C4-2B (cell line): ENCODE measurements around the gene ABAT.
"Not testable (repeated sequence)": the region's sequence is repeated elsewhere in the genome, so short reads cannot be mapped to it uniquely, and the experiment has no call there.

Experiments used
- H3K27ac ChIP-seq: fragments of 450-650 bp; 2 replicates; pipeline ENCODE4 v1.5.1; 2017
- ZFX ChIP-seq: fragments of 450-650 bp; IDR thresholded peaks from 2 replicates; pipeline ENCODE4 v1.6.1; 2017
- TF ChIP-seq, protein P1 (sequence below): fragments of 450-650 bp; conservative IDR thresholded peaks from 2 replicates; pipeline ENCODE4 v1.5.1; 2017; ENCODE audit warnings: mild to moderate bottlenecking

Gene ABAT

GRCh38 chr16:8785408-8785807 is 111.0 kb downstream of the ABAT start:
- H3K27ac ChIP-seq, result no peak overlapping the region
- no peak for TF ChIP-seq ZFX
- TF ChIP-seq, protein P1, sequence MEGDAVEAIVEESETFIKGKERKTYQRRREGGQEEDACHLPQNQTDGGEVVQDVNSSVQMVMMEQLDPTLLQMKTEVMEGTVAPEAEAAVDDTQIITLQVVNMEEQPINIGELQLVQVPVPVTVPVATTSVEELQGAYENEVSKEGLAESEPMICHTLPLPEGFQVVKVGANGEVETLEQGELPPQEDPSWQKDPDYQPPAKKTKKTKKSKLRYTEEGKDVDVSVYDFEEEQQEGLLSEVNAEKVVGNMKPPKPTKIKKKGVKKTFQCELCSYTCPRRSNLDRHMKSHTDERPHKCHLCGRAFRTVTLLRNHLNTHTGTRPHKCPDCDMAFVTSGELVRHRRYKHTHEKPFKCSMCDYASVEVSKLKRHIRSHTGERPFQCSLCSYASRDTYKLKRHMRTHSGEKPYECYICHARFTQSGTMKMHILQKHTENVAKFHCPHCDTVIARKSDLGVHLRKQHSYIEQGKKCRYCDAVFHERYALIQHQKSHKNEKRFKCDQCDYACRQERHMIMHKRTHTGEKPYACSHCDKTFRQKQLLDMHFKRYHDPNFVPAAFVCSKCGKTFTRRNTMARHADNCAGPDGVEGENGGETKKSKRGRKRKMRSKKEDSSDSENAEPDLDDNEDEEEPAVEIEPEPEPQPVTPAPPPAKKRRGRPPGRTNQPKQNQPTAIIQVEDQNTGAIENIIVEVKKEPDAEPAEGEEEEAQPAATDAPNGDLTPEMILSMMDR, result no peak

DNA sequence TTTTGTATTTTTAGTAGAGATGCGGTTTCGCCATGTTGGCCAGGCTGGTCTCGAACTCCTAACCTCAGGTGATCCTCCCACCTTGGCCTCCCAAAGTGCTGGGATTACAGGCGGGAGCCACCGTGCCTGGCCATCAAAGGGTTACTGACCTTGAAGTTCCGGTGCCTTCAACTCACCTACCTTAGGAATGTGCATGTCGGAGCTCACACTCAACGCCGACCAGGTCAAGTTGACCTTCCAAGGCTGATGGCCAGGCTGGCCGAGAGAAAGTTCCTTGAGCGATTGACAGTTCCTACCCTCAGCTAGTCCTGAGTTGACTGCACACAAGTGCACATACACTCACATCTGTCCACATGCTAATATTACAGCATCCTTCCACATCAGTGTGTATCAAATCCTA is 111.9 kb downstream of the ABAT start:
- not testable (repeated sequence) for H3K27ac ChIP-seq

- H3K27ac ChIP-seq, result no peak overlapping the region
- TF ChIP-seq ZFX, result no peak
- TF ChIP-seq, protein P1, result no peak
Observed at GRCh38 chr16:8788578-8789172, 114.3 kb downstream of the ABAT start.

DNA sequence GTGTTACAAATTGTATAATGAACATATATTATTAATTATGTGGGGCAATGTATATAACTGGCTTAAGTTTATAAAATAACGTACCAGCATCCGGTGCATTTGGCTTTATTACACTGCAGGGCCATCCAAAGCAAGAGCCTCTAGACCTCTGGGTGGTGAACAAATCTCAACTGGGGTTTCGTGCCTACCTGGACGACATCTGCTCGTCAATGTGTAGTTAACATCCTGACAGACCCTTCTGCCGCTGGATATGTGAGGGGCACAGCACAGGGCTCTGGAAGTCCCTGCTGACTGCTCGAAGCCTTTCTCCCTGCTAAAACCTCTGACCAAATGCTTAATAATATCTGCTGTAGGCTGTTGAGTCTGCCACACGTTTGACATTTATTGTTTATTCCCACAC is 120.7 kb downstream of the ABAT start:
- no peak overlapping the region for H3K27ac ChIP-seq
- no peak for TF ChIP-seq ZFX
- TF ChIP-seq, protein P1, result no peak

DNA sequence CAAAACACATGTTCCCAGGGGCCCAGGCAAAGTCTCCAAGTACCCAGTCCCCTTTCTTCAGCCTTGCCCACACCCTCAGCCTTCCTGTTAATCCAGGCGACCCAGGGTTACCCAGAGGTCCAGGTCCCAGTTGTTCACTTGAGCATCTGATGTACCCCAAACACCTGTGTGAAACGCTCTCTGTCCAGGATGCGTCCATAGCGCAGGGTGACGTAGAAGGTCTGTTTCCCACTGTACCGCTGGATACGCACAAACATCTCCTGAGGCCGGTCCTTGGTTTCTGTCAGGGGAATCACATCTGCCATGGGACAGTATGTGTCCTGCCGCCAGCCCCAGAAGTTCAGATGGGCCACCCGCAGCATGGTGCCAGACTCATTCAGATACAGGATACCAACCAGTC is 121.4 kb downstream of the ABAT start:
- H3K27ac ChIP-seq, result no peak overlapping the region
- TF ChIP-seq ZFX, result no peak
- TF ChIP-seq, protein P1, result no peak

DNA sequence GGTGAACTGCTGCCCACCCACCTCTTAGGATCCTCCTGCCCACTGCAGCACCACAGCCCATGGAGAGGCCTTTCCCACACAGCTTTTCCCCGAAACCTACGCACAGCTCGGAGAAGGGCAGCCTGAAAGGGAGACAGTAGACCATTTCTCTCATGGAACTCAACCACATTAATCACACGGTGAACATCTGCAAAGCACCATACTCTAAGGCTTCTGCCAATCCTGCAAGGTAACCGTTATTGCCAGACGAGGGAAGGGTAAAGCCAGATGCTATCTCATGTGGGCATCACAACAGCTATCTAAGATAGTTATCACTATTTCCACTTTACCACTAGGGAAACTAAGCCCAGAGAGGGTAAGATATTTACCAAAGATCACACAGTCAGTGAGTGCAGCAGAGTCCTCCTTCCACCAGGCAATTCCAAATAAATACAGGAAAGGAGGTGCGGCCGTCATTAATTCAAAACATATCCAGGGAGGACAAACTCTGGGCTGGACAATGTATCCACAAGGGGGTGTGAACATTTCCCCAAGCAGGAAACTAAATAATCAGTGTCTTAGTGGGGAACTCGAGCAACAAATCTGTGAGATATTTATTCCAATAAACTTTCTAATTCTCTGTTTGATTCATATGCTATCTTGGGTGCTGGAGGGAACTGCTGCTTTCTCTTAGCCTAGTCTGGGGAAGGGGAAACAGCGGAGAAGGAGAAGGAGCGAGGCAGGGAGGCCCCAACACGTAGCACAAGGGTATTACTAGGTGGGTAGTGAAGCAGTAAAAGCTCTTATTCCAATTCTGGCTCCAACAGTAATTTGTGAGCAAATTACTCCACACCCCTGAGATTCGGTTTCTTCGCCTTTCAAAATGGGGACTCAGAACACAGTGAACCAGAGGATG is 122.3 kb downstream of the ABAT start:
- TF ChIP-seq, protein P1, result no peak
- TF ChIP-seq ZFX, result no peak
- H3K27ac ChIP-seq, result peak overlapping the region; percentile 94

GRCh38 chr16:8797364-8798173 is 123.2 kb downstream of the ABAT start, which contains the start of the genes PMM2 and TMEM186:
PMM2 (plus strand) TSS chr16:8797839; CDS start chr16:8797883, 44 bp downstream.
TMEM186 (minus strand) TSS chr16:8797639; CDS start chr16:8797614, 25 bp downstream.
- TF ChIP-seq, protein P1, result no peak
- no peak for TF ChIP-seq ZFX
- H3K27ac ChIP-seq, result peak within 1 kb of the TSS; percentile 94
